Ascending aorta (tissue), 2 donors: Measurements from ENCODE around the gene NR1I2. TPM values are rescaled to one million over a fixed set of nuclear protein-coding genes. Genes with fewer than 3 reads are reported as not detected.

Experiments used
- DNase-seq, 2 donors: peaks; one replicate each; pipeline ENCODE4 v3.0.0-alpha.2; 2019; ENCODE audit warnings: low spot score in 2 of 2
- H3K27ac ChIP-seq, 2 donors: fragments of 200-600 bp; sonication (generic); one replicate each; pipeline ENCODE4 v1.5.1; 2016 to 2017; ENCODE audit warnings: mild to moderate bottlenecking in 1 of 2
- H3K27me3 ChIP-seq: fragments of 200-600 bp; sonication (generic); one replicate; pipeline ENCODE4 v1.5.1; 2017
- H3K36me3 ChIP-seq, 2 donors: fragments of 200-600 bp; sonication (generic); one replicate each; pipeline ENCODE4 v1.5.1; 2016
- H3K4me1 ChIP-seq, 2 donors: fragments of 200-600 bp; sonication (generic); one replicate each; pipeline ENCODE4 v1.5.1; 2016 to 2017; ENCODE audit warnings: mild to moderate bottlenecking in 1 of 2
- H3K4me3 ChIP-seq, 2 donors: fragments of 200-600 bp; sonication (generic); one replicate each; pipeline ENCODE4 v1.5.1; 2016 to 2017; ENCODE audit warnings: mild to moderate bottlenecking in 1 of 2
- H3K9me3 ChIP-seq, 2 donors: fragments of 200-600 bp; sonication (generic); one replicate each; pipeline ENCODE4 v1.5.1; 2016
- intact Hi-C: fragments of 100-400 bp; cut with DNase I; formaldehyde crosslinking; loops from one replicate; pipeline ENCODE4 v1.15.1; 2023
- total RNA-seq: library from RNA; depleted of rRNA; stranded (reverse); fragments of >200 nt; gene quantifications from one replicate; pipeline ENCODE4 v1.1.0, GENCODE V29; 2016
- TF ChIP-seq, protein P1 (sequence below), 3 experiments: fragments of 200-600 bp in 2 of 3; fragments of 450-650 bp in 1 of 3; sonication (generic) in 2 of 3; IDR thresholded peaks; one replicate each; pipeline ENCODE4 v1.5.1; 2016 to 2019; ENCODE audit warnings: antibody characterized with exemption in 3 of 3, mild to moderate bottlenecking in 1 of 3, moderate library complexity in 1 of 3

The NR1I2 gene
- total RNA-seq, 1 donor from 2014 or later, result not detected

DNA sequence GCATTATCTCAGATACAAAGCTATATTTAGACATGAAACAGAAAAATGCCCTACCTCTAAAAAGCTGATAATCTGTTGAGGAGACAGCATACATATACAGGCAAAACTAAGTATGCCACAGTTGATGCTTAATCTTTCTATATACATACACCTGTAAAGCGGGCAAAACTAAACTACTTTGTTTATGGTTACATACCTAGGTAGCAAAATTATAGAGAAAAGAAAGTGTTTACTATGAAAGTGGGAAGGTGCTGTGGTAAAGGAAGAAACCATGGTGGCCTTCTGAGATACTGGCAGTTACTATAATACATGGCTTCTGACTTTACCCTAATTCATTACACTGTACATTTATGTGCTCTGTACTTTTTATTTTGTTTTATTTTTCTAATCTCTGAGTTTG lies 36.0 kb upstream of the NR1I2 start:
- H3K4me3 ChIP-seq, result no peak overlapping the region
- H3K36me3 ChIP-seq, result peaks cover 0 to 9% of the 10 kb centered on the region in 2 donors
- no peak overlapping the region for H3K27ac ChIP-seq
- no peaks in the 10 kb centered on the region for H3K9me3 ChIP-seq
- TF ChIP-seq, protein P1, sequence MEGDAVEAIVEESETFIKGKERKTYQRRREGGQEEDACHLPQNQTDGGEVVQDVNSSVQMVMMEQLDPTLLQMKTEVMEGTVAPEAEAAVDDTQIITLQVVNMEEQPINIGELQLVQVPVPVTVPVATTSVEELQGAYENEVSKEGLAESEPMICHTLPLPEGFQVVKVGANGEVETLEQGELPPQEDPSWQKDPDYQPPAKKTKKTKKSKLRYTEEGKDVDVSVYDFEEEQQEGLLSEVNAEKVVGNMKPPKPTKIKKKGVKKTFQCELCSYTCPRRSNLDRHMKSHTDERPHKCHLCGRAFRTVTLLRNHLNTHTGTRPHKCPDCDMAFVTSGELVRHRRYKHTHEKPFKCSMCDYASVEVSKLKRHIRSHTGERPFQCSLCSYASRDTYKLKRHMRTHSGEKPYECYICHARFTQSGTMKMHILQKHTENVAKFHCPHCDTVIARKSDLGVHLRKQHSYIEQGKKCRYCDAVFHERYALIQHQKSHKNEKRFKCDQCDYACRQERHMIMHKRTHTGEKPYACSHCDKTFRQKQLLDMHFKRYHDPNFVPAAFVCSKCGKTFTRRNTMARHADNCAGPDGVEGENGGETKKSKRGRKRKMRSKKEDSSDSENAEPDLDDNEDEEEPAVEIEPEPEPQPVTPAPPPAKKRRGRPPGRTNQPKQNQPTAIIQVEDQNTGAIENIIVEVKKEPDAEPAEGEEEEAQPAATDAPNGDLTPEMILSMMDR (IDR thresholded peaks at IDR 0.05), result no peak
- DNase-seq, result no peak
- intact Hi-C loops, result no loop called here
- no peaks in the 10 kb centered on the region for H3K27me3 ChIP-seq
- H3K4me1 ChIP-seq, result no peaks in the 10 kb centered on the region

- Histone ChIP-seq H3K4me1 (no peaks in the 10 kb centered on the region), H3K9me3 (no peaks in the 10 kb centered on the region), H3K27me3 (no peaks in the 10 kb centered on the region), H3K36me3 (peaks cover 1 to 12% of the 10 kb centered on the region in 2 donors), H3K27ac (no peak overlapping the region), H3K4me3 (no peak overlapping the region)
- intact Hi-C loops, result no loop called here
- TF ChIP-seq, protein P1 (IDR thresholded peaks at IDR 0.05), result no peak
- DNase-seq, result no peak
Measured at GRCh38 chr3:119746423-119746822, 35.5 kb upstream of the NR1I2 start.

DNA sequence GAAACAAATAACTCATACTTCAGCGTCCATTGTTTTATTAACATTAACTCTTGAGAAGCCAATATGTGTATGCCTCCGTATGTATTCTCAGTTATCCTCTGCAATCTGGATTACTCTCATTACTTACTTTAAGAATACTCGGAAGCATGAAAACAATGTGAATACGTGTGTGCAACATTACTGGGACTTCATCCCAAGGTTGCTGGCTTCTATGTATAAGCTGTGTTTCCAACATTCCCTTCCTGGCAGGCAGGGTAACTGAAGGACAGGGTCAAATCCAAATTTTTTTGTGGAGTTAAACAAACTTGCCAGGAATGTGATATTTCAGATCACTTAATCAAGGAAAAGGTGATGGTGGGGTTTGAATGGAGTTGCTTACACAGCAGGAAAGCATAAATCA lies 34.5 kb upstream of the NR1I2 start:
- Histone ChIP-seq H3K27me3 (no peaks in the 10 kb centered on the region), H3K4me1 (no peaks in the 10 kb centered on the region), H3K36me3 (peaks cover 6 to 20% of the 10 kb centered on the region in 2 donors), H3K9me3 (no peaks in the 10 kb centered on the region), H3K27ac (no peak overlapping the region), H3K4me3 (no peak overlapping the region)
- intact Hi-C loops, result no loop called here
- no peak for DNase-seq
- TF ChIP-seq, protein P1 (IDR thresholded peaks at IDR 0.05), result no peak

DNA sequence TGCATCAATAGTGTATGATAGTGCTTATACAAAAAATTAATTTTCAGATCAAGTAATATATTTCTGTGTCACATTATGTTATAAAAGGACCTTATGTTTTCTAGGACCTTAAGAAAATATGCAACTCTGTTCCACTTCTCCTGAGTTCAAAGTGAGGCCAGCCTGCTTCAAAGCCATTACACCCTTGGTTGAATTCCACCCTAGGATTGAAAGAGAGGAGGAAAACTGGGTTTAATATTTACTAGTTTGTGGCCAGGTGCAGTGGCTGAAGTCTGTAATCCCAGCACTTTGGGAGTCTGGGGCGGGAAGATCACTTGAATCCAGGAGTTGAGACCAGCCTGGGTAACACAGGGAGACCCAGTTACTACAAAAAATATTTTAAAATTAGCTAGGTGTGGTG lies 32.9 kb upstream of the NR1I2 start:
- H3K9me3 ChIP-seq, result no peaks in the 10 kb centered on the region
- intact Hi-C loops, result no loop called here
- no peak for DNase-seq
- peaks cover 6 to 22% of the 10 kb centered on the region in 2 donors for H3K36me3 ChIP-seq
- H3K27ac ChIP-seq, result no peak overlapping the region
- H3K27me3 ChIP-seq, result no peaks in the 10 kb centered on the region
- H3K4me3 ChIP-seq, result no peak overlapping the region
- TF ChIP-seq, protein P1 (IDR thresholded peaks at IDR 0.05), result no peak
- no peaks in the 10 kb centered on the region for H3K4me1 ChIP-seq

- no peak overlapping the region for H3K4me3 ChIP-seq
- intact Hi-C loops, result no loop called here
- H3K9me3 ChIP-seq, result no peaks in the 10 kb centered on the region
- no peaks in the 10 kb centered on the region for H3K4me1 ChIP-seq
- TF ChIP-seq, protein P1 (IDR thresholded peaks at IDR 0.05), result no peak
- peaks cover 6 to 18% of the 10 kb centered on the region in 2 donors for H3K36me3 ChIP-seq
- no peak for DNase-seq
- H3K27ac ChIP-seq, result no peak overlapping the region
- no peaks in the 10 kb centered on the region for H3K27me3 ChIP-seq
Measured at GRCh38 chr3:119751423-119751822, 30.5 kb upstream of the NR1I2 start.

- H3K27ac ChIP-seq, result no peak overlapping the region
- TF ChIP-seq, protein P1 (IDR thresholded peaks at IDR 0.05), result no peak
- H3K9me3 ChIP-seq, result peaks cover 0 to 11% of the 10 kb centered on the region in 2 donors
- no peak overlapping the region for H3K4me3 ChIP-seq
- H3K36me3 ChIP-seq, result no peaks in the 10 kb centered on the region
- no peak for DNase-seq
- intact Hi-C loops, result no loop called here
- H3K4me1 ChIP-seq, result no peaks in the 10 kb centered on the region
- no peaks in the 10 kb centered on the region for H3K27me3 ChIP-seq
Measured at GRCh38 chr3:119759962-119760361, 21.9 kb upstream of the NR1I2 start.
